Stimulated activated naive CD8-positive, alpha-beta T cell treated with anti-CD3 and anti-CD28 coated beads, Interleukin-15, amount 100 ng/mL, for 72 hours (primary cell): ENCODE data around the gene TMEM108.

ENCODE experiments used
- ATAC-seq: fragments of 150-1000 bp; cut with Tn5 transposase; 2 replicates; pipeline ENCODE4 v1.10.0; 2021; ENCODE audit warnings: mild to moderate bottlenecking, moderate library complexity
- DNase-seq, 2 donors: peaks; one replicate each; pipeline ENCODE4 v3.0.0; 2021 to 2022
- H3K27ac Mint-ChIP-seq, 2 donors: one replicate each; pipeline ENCODE4 v1.8.0; 2022; ENCODE audit warnings: mild to moderate bottlenecking in 2 of 2, mixed read lengths in 2 of 2, moderate library complexity in 2 of 2
- H3K27me3 Mint-ChIP-seq: one replicate; pipeline ENCODE4 v1.8.0; 2022; ENCODE audit warnings: mixed read lengths
- H3K4me1 Mint-ChIP-seq: one replicate; pipeline ENCODE4 v1.8.0; 2022; ENCODE audit warnings: mild to moderate bottlenecking, mixed read lengths
- H3K4me3 Mint-ChIP-seq, 2 donors: one replicate each; pipeline ENCODE4 v1.8.0; 2022; ENCODE audit warnings: mild to moderate bottlenecking in 2 of 2, mixed read lengths in 2 of 2, moderate library complexity in 1 of 2
- H3K9me3 Mint-ChIP-seq, 2 donors: one replicate each; pipeline ENCODE4 v1.8.0; 2022; ENCODE audit warnings: mixed read lengths in 2 of 2

TMEM108 gene

GRCh38 chr3:133413161-133414020 lies 375.2 kb downstream of the TMEM108 start:
- ATAC-seq (peak; percentile 33), DNase-seq (no peak)

GRCh38 chr3:133414021-133414392 lies 375.8 kb downstream of the TMEM108 start:
- Mint-ChIP-seq H3K27me3 (no peaks in the 10 kb centered on the region), H3K9me3 (no peaks in the 10 kb centered on the region), H3K27ac (no peak overlapping the region), H3K4me3 (peak overlapping the region in 1 of 2 donors; percentile 26), H3K4me1 (peaks cover 8% of the 10 kb centered on the region)
- no peak for DNase-seq
- ATAC-seq: peak; percentile 29

More at GRCh38 chr3:133413161-133414020, 375.2 kb downstream of the TMEM108 start:
- H3K27me3 Mint-ChIP-seq: no peaks in the 10 kb centered on the region
- peaks cover 8% of the 10 kb centered on the region for H3K4me1 Mint-ChIP-seq
- H3K27ac Mint-ChIP-seq: peak overlapping the region in 1 of 2 donors; percentile 1
- no peaks in the 10 kb centered on the region for H3K9me3 Mint-ChIP-seq
- peak overlapping the region in 1 of 2 donors; percentile 26 for H3K4me3 Mint-ChIP-seq

GRCh38 chr3:133418361-133418760 lies 380.2 kb downstream of the TMEM108 start:
- Mint-ChIP-seq H3K27ac (no peak overlapping the region), H3K27me3 (no peaks in the 10 kb centered on the region)

GRCh38 chr3:133419151-133419909 lies 381.1 kb downstream of the TMEM108 start:
- peak overlapping the region in 1 of 2 donors; percentile 33 for H3K27ac Mint-ChIP-seq
- no peaks in the 10 kb centered on the region for H3K4me1 Mint-ChIP-seq
- no peaks in the 10 kb centered on the region for H3K27me3 Mint-ChIP-seq
- DNase-seq (no peak), ATAC-seq (no peak)
- H3K9me3 Mint-ChIP-seq: no peaks in the 10 kb centered on the region
- H3K4me3 Mint-ChIP-seq: no peak overlapping the region

More at GRCh38 chr3:133418361-133418760, 380.2 kb downstream of the TMEM108 start:
- Mint-ChIP-seq H3K4me1 (peaks cover 2% of the 10 kb centered on the region), H3K9me3 (no peaks in the 10 kb centered on the region), H3K4me3 (no peak overlapping the region)
- DNase-seq (no peak), ATAC-seq (no peak)

GRCh38 chr3:133424937-133425869 lies 387.0 kb downstream of the TMEM108 start:
- Mint-ChIP-seq H3K27ac (peak overlapping the region in 1 of 2 donors; percentile 34), H3K27me3 (no peaks in the 10 kb centered on the region), H3K9me3 (no peaks in the 10 kb centered on the region), H3K4me3 (no peak overlapping the region), H3K4me1 (peaks cover 12% of the 10 kb centered on the region)
- DNase-seq (no peak), ATAC-seq (no peak)

GRCh38 chr3:133425898-133426297 lies 387.7 kb downstream of the TMEM108 start:
- no peak overlapping the region for H3K4me3 Mint-ChIP-seq
- H3K27me3 Mint-ChIP-seq: no peaks in the 10 kb centered on the region
- no peaks in the 10 kb centered on the region for H3K9me3 Mint-ChIP-seq
- ATAC-seq (no peak), DNase-seq (no peak)
- peaks cover 12% of the 10 kb centered on the region for H3K4me1 Mint-ChIP-seq
- H3K27ac Mint-ChIP-seq: peak overlapping the region in 1 of 2 donors; percentile 35

- H3K4me3 Mint-ChIP-seq: no peak overlapping the region
- no peaks in the 10 kb centered on the region for H3K27me3 Mint-ChIP-seq
- H3K27ac Mint-ChIP-seq: no peak overlapping the region
- no peaks in the 10 kb centered on the region for H3K9me3 Mint-ChIP-seq
- H3K4me1 Mint-ChIP-seq: peaks cover 12% of the 10 kb centered on the region
- no peak for DNase-seq
- ATAC-seq: peak; percentile 10
Observed at GRCh38 chr3:133426721-133427120, 388.5 kb downstream of the TMEM108 start.

GRCh38 chr3:133428552-133428951 lies 390.4 kb downstream of the TMEM108 start:
- Mint-ChIP-seq H3K4me3 (no peak overlapping the region), H3K27ac (no peak overlapping the region), H3K4me1 (peaks cover 12% of the 10 kb centered on the region), H3K27me3 (no peaks in the 10 kb centered on the region), H3K9me3 (no peaks in the 10 kb centered on the region)
- no peak for ATAC-seq
- no peak for DNase-seq

- ATAC-seq: no peak
- H3K4me3 Mint-ChIP-seq: no peak overlapping the region
- H3K27ac Mint-ChIP-seq: no peak overlapping the region
- no peak for DNase-seq
- peaks cover 12% of the 10 kb centered on the region for H3K4me1 Mint-ChIP-seq
- no peaks in the 10 kb centered on the region for H3K9me3 Mint-ChIP-seq
- H3K27me3 Mint-ChIP-seq: no peaks in the 10 kb centered on the region
Observed at GRCh38 chr3:133429063-133429462, 390.9 kb downstream of the TMEM108 start.

- peaks cover 10 to 11% of the 10 kb centered on the region in 2 donors for H3K9me3 Mint-ChIP-seq
- peaks cover 35% of the 10 kb centered on the region for H3K4me1 Mint-ChIP-seq
- H3K27me3 Mint-ChIP-seq: no peaks in the 10 kb centered on the region
- H3K27ac Mint-ChIP-seq: no peak overlapping the region
- ATAC-seq: no peak
- DNase-seq: no peak
- H3K4me3 Mint-ChIP-seq: no peak overlapping the region
Observed at GRCh38 chr3:133439563-133439962, 401.4 kb downstream of the TMEM108 start.

- Mint-ChIP-seq H3K27me3 (no peaks in the 10 kb centered on the region), H3K4me3 (no peak overlapping the region), H3K9me3 (peaks cover 10 to 11% of the 10 kb centered on the region in 2 donors), H3K27ac (no peak overlapping the region), H3K4me1 (peaks cover 41% of the 10 kb centered on the region)
- ATAC-seq (no peak), DNase-seq (no peak)
Observed at GRCh38 chr3:133440652-133441051, 402.5 kb downstream of the TMEM108 start.

- peak in 1 of 2 donors; percentile 34 for DNase-seq
- H3K9me3 Mint-ChIP-seq: peaks cover 10 to 11% of the 10 kb centered on the region in 2 donors
- peaks cover 41% of the 10 kb centered on the region for H3K4me1 Mint-ChIP-seq
- peak; percentile 85 for ATAC-seq
- H3K27me3 Mint-ChIP-seq: no peaks in the 10 kb centered on the region
- peak overlapping the region; percentile 77 to 84 for H3K4me3 Mint-ChIP-seq
- H3K27ac Mint-ChIP-seq: peak overlapping the region; percentile 96
Observed at GRCh38 chr3:133441867-133442270, 403.7 kb downstream of the TMEM108 start.

GRCh38 chr3:133442518-133442917 lies 404.3 kb downstream of the TMEM108 start:
- H3K27ac Mint-ChIP-seq: peak overlapping the region; percentile 63 to 96
- ATAC-seq: peak; percentile 57
- H3K4me3 Mint-ChIP-seq: peak overlapping the region; percentile 77 to 84

GRCh38 chr3:133443649-133444422 lies 405.6 kb downstream of the TMEM108 start:
- DNase-seq (no peak), ATAC-seq (no peak)
- Mint-ChIP-seq H3K27ac (peak overlapping the region in 1 of 2 donors; percentile 47), H3K4me3 (no peak overlapping the region), H3K9me3 (peaks cover 10 to 11% of the 10 kb centered on the region in 2 donors), H3K4me1 (peaks cover 52% of the 10 kb centered on the region), H3K27me3 (no peaks in the 10 kb centered on the region)

More at GRCh38 chr3:133442518-133442917, 404.3 kb downstream of the TMEM108 start:
- DNase-seq: no peak
- peaks cover 10 to 11% of the 10 kb centered on the region in 2 donors for H3K9me3 Mint-ChIP-seq
- H3K4me1 Mint-ChIP-seq: peaks cover 41% of the 10 kb centered on the region
- H3K27me3 Mint-ChIP-seq: no peaks in the 10 kb centered on the region
